CD14-positive monocyte (primary cell): ENCODE measurements around the gene WAC. TPM values are rescaled to one million over a fixed set of nuclear protein-coding genes. Genes with fewer than 3 reads are reported as not detected.
"Not testable (repeated sequence)": the region's sequence is repeated elsewhere in the genome, so short reads cannot be mapped to it uniquely, and the experiment has no call there.

ENCODE experiments used
- DNase-seq, 3 donors: peaks; one replicate each; pipeline ENCODE4 v3.0.0-alpha.2; 2011 to 2022
- H2AFZ ChIP-seq: 2 replicates; pipeline ENCODE4 v1.6.0; 2012; ENCODE audit warnings: mild to moderate bottlenecking, low read depth, low read length, inconsistent platforms; ENCODE audit not compliant: insufficient read depth, poor library complexity, severe bottlenecking
- H3K27ac ChIP-seq, 2 donors: 1 replicate in 1 of 2; 2 replicates in 1 of 2; pipeline ENCODE4 v1.5.1; 2012 to 2013; ENCODE audit warnings: low read length in 2 of 2, control low read depth in 1 of 2, inconsistent platforms in 1 of 2, low read depth in 1 of 2, mild to moderate bottlenecking in 1 of 2
- H3K27me3 ChIP-seq, 2 donors: one replicate each; pipeline versions ENCODE4 v1.6.0 to v1.6.1; 2011 to 2013; ENCODE audit warnings: low read length in 2 of 2; ENCODE audit not compliant: control insufficient read depth in 2 of 2, insufficient read depth in 2 of 2
- H3K36me3 ChIP-seq, 2 donors: replicated peaks in 1 of 2; 1 replicate in 1 of 2; 2 replicates in 1 of 2; pipeline versions ENCODE4 v1.5.1 to v1.6.1; 2012 to 2013; ENCODE audit warnings: low read length in 2 of 2, control low read depth in 1 of 2, inconsistent platforms in 1 of 2, mild to moderate bottlenecking in 1 of 2; ENCODE audit not compliant: insufficient read depth in 2 of 2, control insufficient read depth in 1 of 2
- H3K4me1 ChIP-seq, 2 donors: 1 replicate in 1 of 2; 2 replicates in 1 of 2; pipeline versions ENCODE4 v1.5.1 to v1.6.1; 2012 to 2013; ENCODE audit warnings: low read length in 2 of 2, control low read depth in 1 of 2, inconsistent platforms in 1 of 2, mild to moderate bottlenecking in 1 of 2, moderate library complexity in 1 of 2; ENCODE audit not compliant: insufficient read depth in 2 of 2, control insufficient read depth in 1 of 2
- H3K4me2 ChIP-seq: replicated peaks from 2 replicates; pipeline ENCODE3; 2012; ENCODE audit warnings: low read length, moderate library complexity, mild to moderate bottlenecking; ENCODE audit not compliant: poor library complexity, severe bottlenecking; ENCODE audit errors: extremely low read depth
- H3K4me3 ChIP-seq, 3 experiments: fragments of 200-600 bp in 1 of 3; sonication (generic) in 1 of 3; replicated peaks in 1 of 3; 1 replicate in 2 of 3; 2 replicates in 1 of 3; pipeline ENCODE4 v1.5.1; 2011 to 2013; ENCODE audit warnings: low read length in 3 of 3, mild to moderate bottlenecking in 3 of 3, control low read depth in 2 of 3, low read depth in 2 of 3, inconsistent platforms in 1 of 3, moderate library complexity in 1 of 3
- H3K79me2 ChIP-seq: 2 replicates; pipeline ENCODE4 v1.6.0; 2012; ENCODE audit warnings: mild to moderate bottlenecking, control low read depth, inconsistent platforms, low read length, moderate library complexity; ENCODE audit not compliant: insufficient read depth
- H3K9ac ChIP-seq: 2 replicates; pipeline ENCODE4 v1.6.0; 2017; ENCODE audit warnings: low read length, mild to moderate bottlenecking; ENCODE audit not compliant: insufficient read depth, poor library complexity, severe bottlenecking
- H3K9me3 ChIP-seq, 2 donors: replicated peaks in 1 of 2; 1 replicate in 1 of 2; 2 replicates in 1 of 2; pipeline versions ENCODE4 v1.5.1 to v1.6.1; 2012 to 2013; ENCODE audit warnings: low read length in 2 of 2, control low read depth in 1 of 2; ENCODE audit not compliant: control insufficient read depth in 1 of 2, insufficient read depth in 1 of 2
- H4K20me1 ChIP-seq: 2 replicates; pipeline ENCODE4 v1.6.0; 2012; ENCODE audit warnings: mild to moderate bottlenecking, low read length, control low read depth, moderate library complexity; ENCODE audit not compliant: insufficient read depth
- H3K27ac Mint-ChIP-seq, 7 donors: one replicate each; pipeline ENCODE4 v1.8.0; 2020; ENCODE audit warnings: mild to moderate bottlenecking in 7 of 7, mixed read lengths in 7 of 7, moderate library complexity in 6 of 7, inconsistent platforms in 2 of 7
- H3K27me3 Mint-ChIP-seq, 3 donors: one replicate each; pipeline ENCODE4 v1.8.0; 2021 to 2022; ENCODE audit warnings: low read depth in 3 of 3, mild to moderate bottlenecking in 3 of 3, mixed read lengths in 3 of 3, moderate library complexity in 3 of 3, inconsistent platforms in 1 of 3
- H3K36me3 Mint-ChIP-seq, 2 donors: one replicate each; pipeline ENCODE4 v1.8.0; 2020; ENCODE audit warnings: mixed read lengths in 2 of 2, inconsistent platforms in 1 of 2, mild to moderate bottlenecking in 1 of 2
- H3K4me1 Mint-ChIP-seq: one replicate; pipeline ENCODE4 v1.8.0; 2020; ENCODE audit warnings: mild to moderate bottlenecking, mixed read lengths
- H3K4me3 Mint-ChIP-seq, 2 donors: one replicate each; pipeline ENCODE4 v1.8.0; 2020; ENCODE audit warnings: mild to moderate bottlenecking in 2 of 2, mixed read lengths in 2 of 2, moderate library complexity in 1 of 2
- H3K9me3 Mint-ChIP-seq, 7 donors: one replicate each; pipeline ENCODE4 v1.8.0; 2020 to 2022; ENCODE audit warnings: mixed read lengths in 7 of 7, mild to moderate bottlenecking in 6 of 7, moderate library complexity in 6 of 7, inconsistent platforms in 2 of 7
- WGBS: methylation state at CpG from one replicate; pipeline ENCODE4 v1.1.5; 2013; ENCODE audit warnings: missing lambda C conversion rate; ENCODE audit not compliant: insufficient coverage; 5-methylcytosine and 5-hydroxymethylcytosine counted together
- intact Hi-C, 2 donors: fragments of 100-400 bp; cut with micrococcal nuclease; formaldehyde crosslinking; loops; one replicate each; pipeline versions ENCODE4 v1.15.0 to v1.15.1; 2023
- polyA plus RNA-seq, 3 donors: library from polyadenylated mRNA; depleted of rRNA in 1 of 3; unstranded in 2 of 3; stranded (reverse) in 1 of 3; fragments of 300-500 nt in 2 of 3; fragments of >200 nt in 1 of 3; fragmentation: Illumina TruSeq in 2 of 3; gene quantifications; 1 replicate in 2 of 3; 2 replicates in 1 of 3; pipeline ENCODE4 v1.2.3, GENCODE V29; 2012 to 2021
- TF ChIP-seq, protein P1 (sequence below): fragments of 200-600 bp; IDR thresholded peaks from one replicate; pipeline ENCODE4 v1.8.0; 2022; ENCODE audit warnings: antibody characterized with exemption, mild to moderate bottlenecking

Gene WAC
- polyA plus RNA-seq, 3 donors = 46.7 to 80.8 (median 67.9) TPM

DNA sequence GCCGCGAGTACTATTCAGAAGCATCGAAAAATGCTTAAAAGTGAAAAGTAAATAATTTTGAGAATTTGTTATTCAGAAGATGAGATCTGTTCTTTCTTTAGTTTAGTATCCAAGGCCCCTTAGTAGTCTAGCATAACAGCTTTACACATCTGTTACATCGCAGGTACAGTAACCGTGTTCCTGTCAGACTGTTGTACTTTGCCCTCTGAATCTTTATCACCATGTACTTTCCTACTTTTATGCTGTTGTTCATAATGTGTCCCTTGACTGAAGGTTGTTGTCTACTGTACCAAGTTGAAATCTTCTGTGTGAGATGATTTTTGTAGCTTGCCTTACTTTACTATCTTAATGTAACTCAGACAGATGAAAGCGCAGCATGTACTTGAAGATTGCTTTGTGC, 38.3 kb downstream of the WAC start:
- H3K4me2 ChIP-seq = no peak overlapping the region
- no peak overlapping the region for H3K4me3 ChIP-seq
- H2AFZ ChIP-seq = no peak overlapping the region
- Mint-ChIP-seq H3K4me3 (no peak overlapping the region), H3K4me1 (peaks cover 29% of the 10 kb centered on the region), H3K27ac (peak overlapping the region in 1 of 7 donors; percentile 46), H3K36me3 (peaks cover 53 to 77% of the 10 kb centered on the region in 2 donors), H3K27me3 (no peaks in the 10 kb centered on the region), H3K9me3 (no peaks in the 10 kb centered on the region)
- H3K79me2 ChIP-seq = peaks cover 100% of the 10 kb centered on the region
- no CpG with 5 or more reads among the region's 6 CpGs for WGBS
- DNase-seq = no peak
- H3K9me3 ChIP-seq = no peaks in the 10 kb centered on the region
- H3K9ac ChIP-seq = no peak overlapping the region
- intact Hi-C loops = no loop called here
- no peaks in the 10 kb centered on the region for H3K27me3 ChIP-seq
- no peak overlapping the region for H3K27ac ChIP-seq
- TF ChIP-seq, protein P1, sequence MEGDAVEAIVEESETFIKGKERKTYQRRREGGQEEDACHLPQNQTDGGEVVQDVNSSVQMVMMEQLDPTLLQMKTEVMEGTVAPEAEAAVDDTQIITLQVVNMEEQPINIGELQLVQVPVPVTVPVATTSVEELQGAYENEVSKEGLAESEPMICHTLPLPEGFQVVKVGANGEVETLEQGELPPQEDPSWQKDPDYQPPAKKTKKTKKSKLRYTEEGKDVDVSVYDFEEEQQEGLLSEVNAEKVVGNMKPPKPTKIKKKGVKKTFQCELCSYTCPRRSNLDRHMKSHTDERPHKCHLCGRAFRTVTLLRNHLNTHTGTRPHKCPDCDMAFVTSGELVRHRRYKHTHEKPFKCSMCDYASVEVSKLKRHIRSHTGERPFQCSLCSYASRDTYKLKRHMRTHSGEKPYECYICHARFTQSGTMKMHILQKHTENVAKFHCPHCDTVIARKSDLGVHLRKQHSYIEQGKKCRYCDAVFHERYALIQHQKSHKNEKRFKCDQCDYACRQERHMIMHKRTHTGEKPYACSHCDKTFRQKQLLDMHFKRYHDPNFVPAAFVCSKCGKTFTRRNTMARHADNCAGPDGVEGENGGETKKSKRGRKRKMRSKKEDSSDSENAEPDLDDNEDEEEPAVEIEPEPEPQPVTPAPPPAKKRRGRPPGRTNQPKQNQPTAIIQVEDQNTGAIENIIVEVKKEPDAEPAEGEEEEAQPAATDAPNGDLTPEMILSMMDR = no peak
- peaks cover 36 to 89% of the 10 kb centered on the region in 2 donors for H3K36me3 ChIP-seq
- peaks cover 100% of the 10 kb centered on the region for H4K20me1 ChIP-seq
- no peaks in the 10 kb centered on the region for H3K4me1 ChIP-seq

DNA sequence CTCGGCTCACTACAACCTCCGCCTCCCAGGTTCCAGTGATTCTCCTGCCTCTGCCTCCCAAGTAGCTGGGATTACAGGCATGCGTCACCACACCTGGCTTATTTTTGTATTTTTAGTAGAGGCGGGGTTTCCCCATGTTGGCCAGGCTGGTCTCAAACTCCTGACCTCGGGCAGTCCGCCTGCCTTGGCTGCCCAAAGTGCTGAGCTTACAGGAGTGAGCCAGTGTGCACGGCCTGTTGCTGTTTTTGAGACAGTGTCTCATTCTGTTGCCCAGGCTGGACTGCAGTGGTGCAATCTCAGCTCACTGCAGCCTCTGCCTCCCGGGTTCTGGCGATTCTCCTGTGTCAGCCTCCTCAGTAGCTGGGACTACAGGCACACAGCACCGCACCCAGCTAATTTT, 41.3 kb downstream of the WAC start:
- H3K4me2 ChIP-seq, H3K4me3 ChIP-seq, H3K4me3 Mint-ChIP-seq, DNase-seq, H3K27ac ChIP-seq, H3K27me3 Mint-ChIP-seq, H3K9ac ChIP-seq, intact Hi-C loops, H3K9me3 ChIP-seq, H3K9me3 Mint-ChIP-seq, H3K27me3 ChIP-seq, H2AFZ ChIP-seq, H3K4me1 ChIP-seq: not testable (repeated sequence)
- Mint-ChIP-seq H3K4me1 (peaks cover 18% of the 10 kb centered on the region), H3K36me3 (peaks cover 44 to 60% of the 10 kb centered on the region in 2 donors), H3K27ac (peak overlapping the region in 3 of 7 donors; percentile 18 to 72 (median 36))
- Histone ChIP-seq H4K20me1 (peaks cover 100% of the 10 kb centered on the region), H3K36me3 (peaks cover 42 to 81% of the 10 kb centered on the region in 2 donors), H3K79me2 (peaks cover 100% of the 10 kb centered on the region)
- 91% methylated on average over 10 of the region's 10 CpGs for WGBS
